GM19455 (cell line): ENCODE results near the gene ZNF625.

Experiments used
- ATAC-seq: cut with Tn5 transposase; IDR thresholded peaks from one replicate; pipeline ENCODE4 v1.9.1; 2021; ENCODE audit not compliant: unreplicated experiment

ZNF625 gene

DNA sequence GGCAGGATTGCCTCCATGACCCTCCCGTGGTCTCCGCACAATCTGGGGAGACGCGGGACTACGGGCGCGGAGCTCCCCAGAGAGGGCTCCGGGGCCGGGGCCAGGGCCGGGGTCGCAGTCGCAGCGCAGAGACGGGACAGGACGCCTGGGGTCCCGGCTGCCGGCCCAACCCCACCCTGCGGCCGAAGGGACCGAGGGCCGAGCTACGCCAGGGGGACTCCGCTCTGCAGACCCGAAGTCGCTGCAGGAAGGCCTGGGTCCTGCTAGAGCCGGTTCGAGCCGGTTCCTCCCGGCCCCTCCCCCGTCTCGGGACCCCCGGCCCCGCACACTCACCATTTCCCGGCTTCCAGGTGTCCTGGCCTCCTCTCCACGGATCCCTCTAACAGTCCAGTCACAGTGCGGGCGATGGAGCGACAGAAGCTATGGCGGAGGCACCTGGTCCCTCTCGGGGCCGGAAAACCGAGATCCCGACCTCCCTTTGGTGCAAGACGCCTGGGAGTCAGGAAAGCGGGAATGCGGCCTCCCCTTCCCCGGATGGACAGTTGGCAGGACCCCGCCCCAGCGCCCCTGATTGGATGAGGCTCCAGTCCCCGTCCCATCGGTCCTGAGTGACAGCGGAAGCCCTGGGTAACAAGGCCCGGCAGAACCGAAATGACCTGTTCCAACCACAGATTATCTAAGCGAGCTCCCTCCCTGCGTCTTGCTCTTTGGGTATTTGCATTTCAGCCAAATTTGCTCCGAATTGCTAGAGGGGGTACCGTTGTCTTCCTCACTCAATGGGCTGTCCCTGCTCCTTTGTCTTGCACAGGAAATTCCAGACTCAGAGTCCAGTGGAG is at the start of gene ZNF625:
TSS of gene ZNF625 (minus strand) at position 512 of the 836 bp plus-strand sequence. CDS start at position 336, 176 bp downstream.
- ATAC-seq: peak; percentile 70

GRCh38 chr19:12205296-12205695 is 48.8 kb upstream of the ZNF625 start:
- ATAC-seq: no peak

- no peak for ATAC-seq
Measured at GRCh38 chr19:12202250-12202649, 45.7 kb upstream of the ZNF625 start.

DNA sequence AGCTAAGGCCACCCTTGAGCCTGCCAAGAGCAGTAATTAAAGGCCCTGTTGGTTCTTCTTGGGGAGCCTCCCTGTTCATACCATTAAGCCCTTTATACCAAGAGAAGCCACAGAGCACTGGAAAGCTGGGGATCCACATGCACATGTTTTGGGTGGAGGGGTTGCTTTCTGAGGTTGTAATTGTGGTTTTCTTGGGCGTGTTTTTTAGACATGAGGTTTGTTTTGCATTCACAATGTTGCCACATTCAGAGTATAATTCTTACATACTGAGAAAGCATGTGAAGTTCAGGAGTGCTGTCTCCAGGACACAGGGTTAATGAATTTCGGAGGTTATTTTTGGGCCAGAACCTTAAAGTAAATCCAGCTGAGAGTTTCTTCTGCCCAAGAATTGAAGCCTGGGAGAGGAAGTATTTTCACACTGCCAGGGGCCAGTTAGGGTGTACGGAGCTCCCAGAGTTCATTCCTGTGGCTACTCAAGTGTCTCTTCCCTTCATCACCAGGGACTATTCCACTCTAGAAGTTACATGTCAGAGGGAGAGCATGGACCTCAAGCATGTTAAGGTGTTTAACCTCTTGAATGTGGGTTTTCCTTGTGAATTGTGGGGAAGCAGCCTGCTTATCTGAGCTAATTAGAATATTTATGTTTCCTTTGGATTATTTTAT is 43.4 kb upstream of the ZNF625 start:
- no peak for ATAC-seq

- ATAC-seq: no peak
Measured at GRCh38 chr19:12198136-12198535, 41.6 kb upstream of the ZNF625 start.

GRCh38 chr19:12194827-12195731 is 38.5 kb upstream of the ZNF625 start:
- no peak for ATAC-seq

DNA sequence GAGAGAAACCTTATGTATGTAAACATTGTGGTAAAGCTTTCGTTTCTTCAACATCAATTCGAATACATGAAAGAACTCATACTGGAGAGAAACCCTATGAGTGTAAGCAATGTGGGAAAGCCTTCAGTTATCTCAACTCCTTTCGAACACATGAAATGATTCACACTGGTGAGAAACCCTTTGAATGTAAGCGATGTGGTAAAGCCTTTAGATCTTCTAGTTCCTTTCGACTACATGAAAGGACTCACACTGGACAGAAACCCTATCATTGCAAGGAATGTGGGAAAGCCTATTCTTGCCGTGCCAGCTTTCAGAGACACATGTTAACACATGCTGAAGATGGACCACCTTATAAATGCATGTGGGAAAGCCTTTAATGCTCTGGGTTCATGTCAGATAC is 31.1 kb upstream of the ZNF625 start:
- ATAC-seq: no peak

GRCh38 chr19:12180377-12180776 is 23.8 kb upstream of the ZNF625 start:
- no peak for ATAC-seq

DNA sequence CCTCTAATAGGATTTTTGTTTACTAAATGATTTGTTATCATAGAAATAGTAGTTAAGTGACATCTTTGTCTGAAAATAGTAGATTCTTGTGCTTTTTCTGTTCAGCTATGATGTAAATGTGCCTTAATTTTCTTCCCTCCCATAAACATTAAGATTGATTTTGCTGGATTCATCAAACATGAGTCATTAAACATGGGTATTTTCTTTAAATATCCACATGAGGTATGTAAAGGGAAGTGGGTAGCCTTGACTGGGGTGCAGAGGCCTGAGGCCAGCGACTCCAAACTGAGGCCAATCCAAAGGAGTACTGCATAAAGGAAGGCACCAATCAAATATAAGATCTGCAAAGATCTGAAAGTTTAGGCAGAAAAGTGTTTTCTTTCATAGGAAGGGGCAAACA is 10.1 kb upstream of the ZNF625 start:
- ATAC-seq: no peak

- ATAC-seq: no peak
Measured at GRCh38 chr19:12163826-12164225, 7.3 kb upstream of the ZNF625 start.

- ATAC-seq: peak; percentile 90
Measured at GRCh38 chr19:12162882-12163806, 6.6 kb upstream of the ZNF625 start, which contains the start of gene ZNF136. ZNF136 (plus strand) TSS chr19:12163096; CDS start chr19:12163204, 108 bp downstream.

GRCh38 chr19:12162513-12162881 is 6.0 kb upstream of the ZNF625 start:
- no peak for ATAC-seq

GRCh38 chr19:12159773-12160414 is 3.4 kb upstream of the ZNF625 start:
- no peak for ATAC-seq

GRCh38 chr19:12155324-12155860 is 1.1 kb downstream of the ZNF625 start:
- ATAC-seq: no peak

DNA sequence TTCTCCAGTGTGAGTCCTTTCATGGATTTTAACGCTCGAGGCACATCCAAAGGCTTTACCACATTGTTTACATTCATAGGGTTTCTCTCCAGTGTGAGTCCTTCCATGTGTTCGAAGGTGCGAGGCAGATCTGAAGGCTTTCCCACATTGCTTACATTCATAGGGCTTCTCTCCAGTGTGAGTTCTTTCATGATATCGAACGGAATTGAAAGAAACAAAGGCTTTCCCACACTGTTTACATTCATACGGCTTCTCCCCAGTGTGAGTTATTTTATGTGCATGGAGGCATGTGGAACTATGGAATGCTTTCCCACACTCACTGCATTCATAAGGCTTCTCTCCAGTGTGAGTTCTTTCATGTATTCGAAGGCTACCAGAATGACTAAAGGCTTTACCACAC is 11.2 kb downstream of the ZNF625 start:
- ATAC-seq: no peak

- no peak for ATAC-seq
Measured at GRCh38 chr19:12141405-12141736, 15.2 kb downstream of the ZNF625 start.

- ATAC-seq: peak; percentile 11
Measured at GRCh38 chr19:12140545-12141404, 15.8 kb downstream of the ZNF625 start.

- peak; percentile 91 for ATAC-seq
Measured at GRCh38 chr19:12139885-12140544, 16.5 kb downstream of the ZNF625 start, which contains the start of gene ZNF20. ZNF20 (minus strand) TSS chr19:12140350; CDS start chr19:12140182, 168 bp downstream.
